IMR-90 (cell line): ENCODE data around the gene ARHGAP24.

ENCODE experiments used
- CEBPB ChIP-seq: IDR thresholded peaks from 2 replicates; pipeline ENCODE4 v1.6.1; 2012; ENCODE audit warnings: low read depth, low read length, improper control_type of control experiment
- CTCF ChIP-seq: conservative IDR thresholded peaks from 2 replicates; pipeline ENCODE4 v1.5.1; 2012; ENCODE audit warnings: mild to moderate bottlenecking, low read depth, low read length, improper control_type of control experiment
- FOS ChIP-seq: fragments of 150-350 bp; IDR thresholded peaks from 2 replicates; pipeline ENCODE4 v1.6.1; 2016; ENCODE audit warnings: low read depth, low read length
- POLR2A ChIP-seq: IDR thresholded peaks from 2 replicates; pipeline ENCODE4 v1.6.1; 2012; ENCODE audit warnings: mild to moderate bottlenecking, low read depth, low read length
- RAD21 ChIP-seq: IDR thresholded peaks from 2 replicates; pipeline ENCODE4 v1.6.1; 2012; ENCODE audit warnings: low read length, improper control_type of control experiment

- TF ChIP-seq POLR2A (no peak), CEBPB (no peak), CTCF (no peak), FOS (no peak), RAD21 (no peak)
Observed at GRCh38 chr4:85725721-85726170, 250.8 kb downstream of the ARHGAP24 start.
